KBM-7 (cell line): ENCODE results near the gene CA9.
A peak's percentile ranks its signal among the peaks of the same experiment; 100 is the strongest.

Source experiments
- DNase-seq: peaks from one replicate; pipeline ENCODE4 v3.0.0-alpha.2; 2015
- in situ Hi-C: fragments of 300-500 bp; cut with MboI; formaldehyde crosslinking; loops from 2 replicates; pipeline ENCODE4 v1.14.3; 2020; ENCODE audit warnings: low sequenced_read_pairs, low pct_unique_long_range_greater_than_20kb, mixed read lengths

The CA9 gene

GRCh38 chr9:35688558-35689541 is 15.1 kb downstream of the CA9 start:
- in situ Hi-C loops = no loop called here
- no peak for DNase-seq

- DNase-seq = no peak
- in situ Hi-C loops = no loop called here
Observed at GRCh38 chr9:35689542-35690293, 16.0 kb downstream of the CA9 start, which contains the start of gene TPM2. Gene TPM2 (minus strand): TSS chr9:35689925. CDS start chr9:35689817, 108 bp downstream.

- DNase-seq = no peak
- in situ Hi-C loops = no loop called here
Observed at GRCh38 chr9:35690294-35690613, 16.5 kb downstream of the CA9 start.

GRCh38 chr9:35690614-35691333 is 17.0 kb downstream of the CA9 start:
- in situ Hi-C loops = no loop called here
- peak; percentile 62 for DNase-seq

GRCh38 chr9:35691334-35691650 is 17.6 kb downstream of the CA9 start:
- in situ Hi-C loops = no loop called here
- DNase-seq = no peak

- no peak for DNase-seq
- in situ Hi-C loops = no loop called here
Observed at GRCh38 chr9:35691757-35692301, 18.1 kb downstream of the CA9 start.

- in situ Hi-C loops = no loop called here
- no peak for DNase-seq
Observed at GRCh38 chr9:35695943-35696401, 22.2 kb downstream of the CA9 start.

- peak; percentile 69 for DNase-seq
Observed at GRCh38 chr9:35696520-35697215, 22.9 kb downstream of the CA9 start.

GRCh38 chr9:35697486-35697885 is 23.8 kb downstream of the CA9 start:
- in situ Hi-C loops = no loop called here
- DNase-seq = no peak

More at GRCh38 chr9:35696520-35697215, 22.9 kb downstream of the CA9 start:
- in situ Hi-C loops = no loop called here

GRCh38 chr9:35698231-35698630 is 24.5 kb downstream of the CA9 start:
- in situ Hi-C loops = no loop called here
- DNase-seq = no peak

GRCh38 chr9:35700031-35700430 is 26.3 kb downstream of the CA9 start:
- no peak for DNase-seq
- in situ Hi-C loops = no loop called here

GRCh38 chr9:35700942-35701341 is 27.2 kb downstream of the CA9 start:
- DNase-seq = no peak
- in situ Hi-C loops = no loop called here

- no peak for DNase-seq
- in situ Hi-C loops = no loop called here
Observed at GRCh38 chr9:35702696-35703095, 29.0 kb downstream of the CA9 start.

- no peak for DNase-seq
- in situ Hi-C loops = no loop called here
Observed at GRCh38 chr9:35703906-35704672, 30.4 kb downstream of the CA9 start.

GRCh38 chr9:35705372-35705771 is 31.6 kb downstream of the CA9 start:
- in situ Hi-C loops = no loop called here
- no peak for DNase-seq

- in situ Hi-C loops = no loop called here
- no peak for DNase-seq
Observed at GRCh38 chr9:35705836-35706430, 32.2 kb downstream of the CA9 start.

- DNase-seq = no peak
- in situ Hi-C loops = no loop called here
Observed at GRCh38 chr9:35706951-35707350, 33.2 kb downstream of the CA9 start.

- in situ Hi-C loops = no loop called here
- no peak for DNase-seq
Observed at GRCh38 chr9:35708146-35708545, 34.4 kb downstream of the CA9 start.
